Breast epithelium (tissue), 4 donors: ENCODE measurements around the gene CBL. TPM values are rescaled to one million over a fixed set of nuclear protein-coding genes. Genes with fewer than 3 reads are reported as not detected.
"Not testable (repeated sequence)": the region's sequence is repeated elsewhere in the genome, so short reads cannot be mapped to it uniquely, and the experiment has no call there.

ENCODE experiments used
- DNase-seq, 2 donors: peaks; one replicate each; pipeline ENCODE4 v3.0.0-alpha.2; 2019; ENCODE audit warnings: low spot score in 2 of 2
- H3K27ac ChIP-seq, 2 donors: fragments of 200-600 bp; sonication (generic) in 1 of 2; one replicate each; pipeline ENCODE4 v1.5.1; 2016 to 2019; ENCODE audit warnings: mild to moderate bottlenecking in 1 of 2
- H3K27me3 ChIP-seq, 2 donors: fragments of 200-600 bp; sonication (generic) in 1 of 2; one replicate each; pipeline versions ENCODE4 v1.5.1 to v1.6.0; 2017 to 2019; ENCODE audit warnings: control low read depth in 1 of 2, mild to moderate bottlenecking in 1 of 2
- H3K36me3 ChIP-seq: fragments of 200-600 bp; one replicate; pipeline ENCODE4 v1.5.1; 2019
- H3K4me1 ChIP-seq, 2 donors: fragments of 200-600 bp; sonication (generic); one replicate each; pipeline ENCODE4 v1.5.1; 2016 to 2019; ENCODE audit warnings: control low read depth in 1 of 2
- H3K4me3 ChIP-seq, 3 donors: fragments of 200-600 bp; sonication (generic); 1 replicate in 2 of 3; 2 replicates in 1 of 3; pipeline ENCODE4 v1.5.1; 2016 to 2019; ENCODE audit warnings: mild to moderate bottlenecking in 3 of 3, moderate library complexity in 2 of 3
- H3K9me3 ChIP-seq, 2 donors: fragments of 200-600 bp; sonication (generic) in 1 of 2; one replicate each; pipeline ENCODE4 v1.5.1; 2016 to 2019; ENCODE audit warnings: control low read depth in 1 of 2
- CTCF ChIP-seq, 3 donors: fragments of 450-650 bp; IDR thresholded peaks; one replicate each; pipeline ENCODE4 v1.5.1; 2016 to 2017; ENCODE audit warnings: antibody characterized with exemption in 3 of 3, mild to moderate bottlenecking in 3 of 3, moderate library complexity in 3 of 3
- POLR2A ChIP-seq: fragments of 450-650 bp; IDR thresholded peaks from one replicate; pipeline ENCODE4 v1.6.1; 2016; ENCODE audit warnings: antibody characterized with exemption, mild to moderate bottlenecking, moderate library complexity
- POLR2AphosphoS5 ChIP-seq, 3 donors: sonication (generic); formaldehyde crosslinking; IDR thresholded peaks; one replicate each; pipeline ENCODE4 v1.6.1; 2017; ENCODE audit warnings: antibody characterized with exemption in 3 of 3
- intact Hi-C: fragments of 100-400 bp; cut with DNase I; formaldehyde crosslinking; loops from one replicate; pipeline ENCODE4 v1.15.1; 2023; ENCODE audit warnings: low total_unique reads
- total RNA-seq, 3 donors: library from RNA; depleted of rRNA; stranded (reverse); fragments of >200 nt; gene quantifications; one replicate each; pipeline ENCODE4 v1.1.0, GENCODE V29; 2016

The CBL gene
- total RNA-seq, 3 donors from 2014 or later = 13.1 to 17.0 (median 14.3) TPM

DNA sequence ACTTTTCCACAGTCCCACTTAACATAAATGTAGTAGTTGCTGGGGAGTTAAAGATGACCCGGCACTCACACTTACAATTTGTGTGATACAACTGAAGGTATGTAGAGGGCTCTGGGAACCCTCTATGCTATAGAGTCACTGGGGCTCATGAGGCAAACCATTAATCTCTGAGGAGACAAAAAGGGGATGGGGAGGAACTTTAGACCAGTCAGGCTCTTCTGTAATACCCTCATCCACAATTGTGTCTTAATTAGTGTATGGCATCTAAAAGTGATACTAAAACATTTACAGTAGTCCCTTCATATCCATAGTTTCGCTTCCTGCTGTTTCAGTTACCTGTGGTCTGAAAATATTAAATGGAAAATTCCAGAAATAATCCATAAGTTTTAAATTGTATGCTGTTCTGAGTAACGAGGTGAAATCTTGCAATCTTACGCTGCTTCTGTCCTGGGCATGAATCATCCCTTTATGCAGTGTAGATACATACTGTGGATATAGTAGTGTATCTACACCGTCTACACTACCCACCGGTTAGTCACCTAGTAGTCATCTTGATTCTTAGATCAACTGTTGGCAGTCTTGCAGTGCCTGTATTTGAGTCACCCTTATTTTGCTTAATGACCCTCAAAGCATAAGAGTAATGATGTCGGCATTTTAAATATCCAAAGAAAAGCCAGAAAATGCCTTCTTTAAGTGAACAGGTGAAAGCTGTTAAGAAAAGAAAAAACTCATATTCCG lies 12.2 kb downstream of the CBL start:
- TF ChIP-seq CTCF (IDR thresholded peaks at IDR 0.05) = no peak
- H3K27ac ChIP-seq = no peak overlapping the region
- H3K27me3 ChIP-seq = no peaks in the 10 kb centered on the region
- no peaks in the 10 kb centered on the region for H3K9me3 ChIP-seq
- no peaks in the 10 kb centered on the region for H3K36me3 ChIP-seq
- intact Hi-C loops = no loop called here
- H3K4me3 ChIP-seq = no peak overlapping the region
- no peak for DNase-seq
- no peaks in the 10 kb centered on the region for H3K4me1 ChIP-seq

DNA sequence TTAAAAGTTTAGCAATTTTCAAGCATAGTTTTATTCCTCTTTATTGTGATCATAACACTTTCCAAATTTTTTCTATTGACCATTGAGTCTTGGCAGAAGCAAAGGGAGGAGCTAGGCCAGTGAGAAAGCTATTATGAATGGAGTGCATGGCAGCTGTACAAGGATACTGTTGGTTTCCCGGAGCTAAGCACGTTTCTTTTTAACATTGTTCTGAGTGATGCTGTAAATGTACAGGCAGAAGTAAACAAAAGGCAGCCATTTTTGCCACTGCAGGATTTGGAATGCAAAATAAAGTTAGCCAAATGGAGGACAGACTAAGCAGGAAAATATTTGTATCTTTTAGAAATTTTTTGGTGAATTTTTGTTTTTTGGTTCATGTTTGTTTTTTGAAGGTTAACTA lies 16.2 kb downstream of the CBL start:
- TF ChIP-seq POLR2A (no peak), CTCF (IDR thresholded peaks at IDR 0.05) (no peak), POLR2AphosphoS5 (IDR thresholded peaks at IDR 0.05) (no peak)
- Histone ChIP-seq H3K4me1 (no peaks in the 10 kb centered on the region), H3K36me3 (no peaks in the 10 kb centered on the region), H3K4me3 (no peak overlapping the region), H3K9me3 (no peaks in the 10 kb centered on the region), H3K27ac (no peak overlapping the region), H3K27me3 (no peaks in the 10 kb centered on the region)
- intact Hi-C loops = loop anchor here (10.0 kb wide), 1 partner anchor 742 kb away; no protein-coding TSS in a partner anchor
- DNase-seq = no peak

- H3K27me3 ChIP-seq = no peaks in the 10 kb centered on the region
- no peaks in the 10 kb centered on the region for H3K4me1 ChIP-seq
- H3K27ac ChIP-seq = peak overlapping the region in 1 of 2 donors; percentile 32
- intact Hi-C loops = loop anchor here (10.0 kb wide), 1 partner anchor 742 kb away; no protein-coding TSS in a partner anchor
- H3K9me3 ChIP-seq = no peaks in the 10 kb centered on the region
- DNase-seq = no peak
- H3K36me3 ChIP-seq = no peaks in the 10 kb centered on the region
- H3K4me3 ChIP-seq = no peak overlapping the region
- no peak for TF ChIP-seq POLR2AphosphoS5 (IDR thresholded peaks at IDR 0.05)
- TF ChIP-seq CTCF (IDR thresholded peaks at IDR 0.05) = no peak
- TF ChIP-seq POLR2A = no peak
Measured at GRCh38 chr11:119222891-119223290, 16.8 kb downstream of the CBL start.

GRCh38 chr11:119223856-119224255 lies 17.7 kb downstream of the CBL start:
- no peaks in the 10 kb centered on the region for H3K9me3 ChIP-seq
- intact Hi-C loops = loop anchor here (10.0 kb wide), 1 partner anchor 741 kb away; no protein-coding TSS in a partner anchor
- TF ChIP-seq POLR2AphosphoS5 (IDR thresholded peaks at IDR 0.05) (no peak), POLR2A (no peak), CTCF (IDR thresholded peaks at IDR 0.05) (no peak)
- H3K4me3 ChIP-seq = no peak overlapping the region
- DNase-seq = no peak
- no peaks in the 10 kb centered on the region for H3K27me3 ChIP-seq
- no peaks in the 10 kb centered on the region for H3K4me1 ChIP-seq
- H3K27ac ChIP-seq = no peak overlapping the region
- H3K36me3 ChIP-seq = no peaks in the 10 kb centered on the region

- H3K27ac ChIP-seq, H3K36me3 ChIP-seq, H3K9me3 ChIP-seq, H3K27me3 ChIP-seq, H3K4me3 ChIP-seq, DNase-seq, H3K4me1 ChIP-seq: not testable (repeated sequence)
- intact Hi-C loops = loop anchor here (10.0 kb wide), 1 partner anchor 736 kb away; no protein-coding TSS in a partner anchor
Measured at GRCh38 chr11:119228535-119229287, 22.6 kb downstream of the CBL start.
